Duodenal mucosa (tissue), 2 donors: ENCODE data around the gene C8B.
A peak's percentile ranks its signal among the peaks of the same experiment; 100 is the strongest.

Experiments
- H3K27ac ChIP-seq: one replicate; pipeline ENCODE4 v1.7.0; 2013; ENCODE audit warnings: low read depth, low read length
- H3K27me3 ChIP-seq, 2 donors: one replicate each; pipeline ENCODE4 v1.7.0; 2013; ENCODE audit warnings: low read length in 2 of 2, control low read depth in 1 of 2; ENCODE audit not compliant: insufficient read depth in 2 of 2, control insufficient read depth in 1 of 2
- H3K36me3 ChIP-seq, 2 donors: one replicate each; pipeline ENCODE4 v1.7.0; 2013; ENCODE audit warnings: low read length in 2 of 2, control low read depth in 1 of 2; ENCODE audit not compliant: insufficient read depth in 2 of 2, control insufficient read depth in 1 of 2
- H3K4me1 ChIP-seq, 2 donors: one replicate each; pipeline ENCODE4 v1.7.0; 2013; ENCODE audit warnings: low read length in 2 of 2, control low read depth in 1 of 2; ENCODE audit not compliant: insufficient read depth in 2 of 2, control insufficient read depth in 1 of 2
- H3K4me3 ChIP-seq, 2 donors: one replicate each; pipeline ENCODE4 v1.7.0; 2013; ENCODE audit warnings: low read length in 2 of 2, low read depth in 1 of 2
- H3K9ac ChIP-seq, 2 donors: one replicate each; pipeline ENCODE4 v1.7.0; 2013; ENCODE audit warnings: low read length in 2 of 2, low read depth in 1 of 2
- H3K9me3 ChIP-seq, 2 donors: one replicate each; pipeline ENCODE4 v1.7.0; 2013; ENCODE audit warnings: low read length in 2 of 2, control low read depth in 1 of 2; ENCODE audit not compliant: control insufficient read depth in 1 of 2

The C8B gene

DNA sequence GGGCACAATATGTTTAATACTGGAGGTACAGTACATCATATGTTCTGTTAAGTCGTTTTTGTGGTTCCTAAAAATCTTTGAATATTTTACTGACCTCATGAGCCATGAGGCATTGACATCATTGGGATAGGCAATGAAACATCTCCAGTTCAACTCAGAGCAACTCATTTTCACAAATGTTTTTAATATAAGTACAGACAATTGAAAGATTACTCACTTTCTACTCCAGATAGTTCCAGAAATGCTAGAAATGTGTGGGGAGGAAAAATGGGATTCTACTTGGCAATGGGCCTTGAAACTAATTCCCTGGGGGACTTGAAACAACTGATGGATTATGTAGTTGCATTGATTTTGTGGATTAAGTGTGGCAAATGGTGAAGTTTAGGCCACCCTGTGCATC, 7.2 kb upstream of the C8B start:
- Histone ChIP-seq H3K36me3 (no peaks in the 10 kb centered on the region), H3K4me3 (no peak overlapping the region), H3K4me1 (no peaks in the 10 kb centered on the region), H3K9me3 (peaks cover 3 to 5% of the 10 kb centered on the region in 2 donors), H3K27ac (no peak overlapping the region), H3K27me3 (no peaks in the 10 kb centered on the region), H3K9ac (no peak overlapping the region)

GRCh38 chr1:56970280-56970679, 4.5 kb upstream of the C8B start:
- Histone ChIP-seq H3K9ac (no peak overlapping the region), H3K9me3 (peaks cover 3 to 5% of the 10 kb centered on the region in 2 donors), H3K4me1 (peaks cover 0 to 5% of the 10 kb centered on the region in 2 donors), H3K27me3 (no peaks in the 10 kb centered on the region), H3K36me3 (no peaks in the 10 kb centered on the region), H3K4me3 (no peak overlapping the region), H3K27ac (no peak overlapping the region)

- Histone ChIP-seq H3K4me3 (no peak overlapping the region), H3K4me1 (peaks cover 0 to 5% of the 10 kb centered on the region in 2 donors), H3K27ac (no peak overlapping the region), H3K9me3 (peaks cover 3 to 5% of the 10 kb centered on the region in 2 donors), H3K9ac (no peak overlapping the region), H3K36me3 (no peaks in the 10 kb centered on the region), H3K27me3 (no peaks in the 10 kb centered on the region)
These were observed 3.2 kb upstream of the C8B start for GRCh38 chr1:56968878-56969495.

DNA sequence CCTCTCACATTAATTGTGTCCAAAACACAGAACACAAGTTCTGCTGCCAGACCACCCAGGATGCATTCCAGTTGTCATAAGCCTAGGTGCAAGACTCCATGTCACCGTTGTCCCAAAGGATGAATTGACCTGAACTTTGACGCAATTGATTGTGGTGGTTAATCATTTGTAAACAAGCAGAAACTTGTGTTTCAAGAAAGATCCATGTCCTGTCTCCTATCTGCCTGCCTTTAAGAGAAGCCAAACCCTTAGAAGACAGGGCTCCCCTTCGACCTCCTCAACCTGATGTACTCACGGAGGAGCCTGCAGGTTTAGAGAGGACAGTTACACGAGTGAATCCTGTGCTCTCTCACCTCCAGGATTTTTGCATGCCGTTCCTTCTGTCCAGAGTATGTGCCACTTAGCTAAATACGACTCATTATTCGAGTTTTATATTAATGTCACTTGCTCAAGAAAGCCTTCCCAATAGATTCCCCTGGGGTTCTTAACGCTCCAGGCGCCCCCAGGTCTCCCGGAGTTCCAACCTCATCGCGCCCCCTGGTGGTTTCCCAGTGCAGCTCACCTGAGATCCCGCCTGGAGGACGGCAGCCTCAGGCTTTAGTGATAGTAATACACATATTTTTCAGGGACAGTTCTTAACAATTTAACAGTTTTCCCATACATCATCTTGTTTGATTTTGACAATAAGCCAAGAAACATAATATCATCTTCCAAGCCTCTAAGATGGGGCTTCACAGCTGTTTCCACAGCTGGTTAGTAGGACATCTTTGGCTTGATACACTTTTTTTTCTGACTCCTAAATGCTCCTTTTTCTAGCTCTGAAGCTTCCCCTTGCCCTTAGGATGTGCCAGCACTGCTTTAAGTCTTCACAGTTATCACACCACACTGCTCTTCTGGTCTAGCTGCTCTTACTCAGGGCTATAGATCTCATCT, 2.4 kb upstream of the C8B start:
- peak overlapping the region in 1 of 2 donors; percentile 40 for H3K4me3 ChIP-seq

DNA sequence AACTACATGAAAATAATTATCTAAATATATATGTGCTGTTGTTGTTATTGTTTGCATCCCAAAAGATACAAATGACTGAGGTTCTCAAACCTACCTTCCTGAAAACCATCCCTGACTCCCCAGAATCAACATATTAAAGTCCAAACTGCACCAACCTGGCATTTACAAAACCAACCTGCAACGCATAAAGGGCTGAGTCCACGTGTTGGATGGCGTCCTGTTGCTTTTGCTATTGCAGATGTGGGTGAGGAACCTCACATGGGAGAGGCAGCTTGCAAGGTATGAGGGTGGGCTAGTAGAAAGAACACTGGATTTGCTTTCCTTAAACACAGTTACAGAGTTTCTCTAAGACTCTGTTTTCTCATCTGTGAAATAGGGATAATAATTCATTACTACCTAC, 1.5 kb upstream of the C8B start:
- H3K4me1 ChIP-seq, result peaks cover 0 to 5% of the 10 kb centered on the region in 2 donors
- no peak overlapping the region for H3K9ac ChIP-seq
- no peak overlapping the region for H3K27ac ChIP-seq
- no peaks in the 10 kb centered on the region for H3K27me3 ChIP-seq
- no peaks in the 10 kb centered on the region for H3K36me3 ChIP-seq
- H3K4me3 ChIP-seq, result no peak overlapping the region
- H3K9me3 ChIP-seq, result peaks cover 3 to 5% of the 10 kb centered on the region in 2 donors

More for the DNA sequence above, 2.4 kb upstream of the C8B start:
- Histone ChIP-seq H3K9ac (no peak overlapping the region), H3K27me3 (no peaks in the 10 kb centered on the region), H3K36me3 (no peaks in the 10 kb centered on the region), H3K9me3 (peaks cover 3 to 5% of the 10 kb centered on the region in 2 donors), H3K27ac (no peak overlapping the region), H3K4me1 (peaks cover 0 to 5% of the 10 kb centered on the region in 2 donors)

- no peak overlapping the region for H3K4me3 ChIP-seq
- no peaks in the 10 kb centered on the region for H3K36me3 ChIP-seq
- H3K9ac ChIP-seq, result no peak overlapping the region
- peaks cover 0 to 5% of the 10 kb centered on the region in 2 donors for H3K4me1 ChIP-seq
- no peak overlapping the region for H3K27ac ChIP-seq
- H3K9me3 ChIP-seq, result peaks cover 3 to 5% of the 10 kb centered on the region in 2 donors
- no peaks in the 10 kb centered on the region for H3K27me3 ChIP-seq
These were observed 834 bp upstream of the C8B start for GRCh38 chr1:56966698-56966999.

- H3K4me1 ChIP-seq, result peaks cover 0 to 5% of the 10 kb centered on the region in 2 donors
- no peaks in the 10 kb centered on the region for H3K27me3 ChIP-seq
- no peak overlapping the region for H3K4me3 ChIP-seq
- H3K36me3 ChIP-seq, result no peaks in the 10 kb centered on the region
- H3K27ac ChIP-seq, result no peak overlapping the region
- H3K9ac ChIP-seq, result no peak overlapping the region
- peaks cover 3 to 5% of the 10 kb centered on the region in 2 donors for H3K9me3 ChIP-seq
These were observed 624 bp downstream of the C8B start for GRCh38 chr1:56965191-56965590.

GRCh38 chr1:56964349-56965017, 1.3 kb downstream of the C8B start:
- H3K9ac ChIP-seq, result no peak overlapping the region
- H3K27ac ChIP-seq, result no peak overlapping the region
- H3K4me3 ChIP-seq, result no peak overlapping the region

DNA sequence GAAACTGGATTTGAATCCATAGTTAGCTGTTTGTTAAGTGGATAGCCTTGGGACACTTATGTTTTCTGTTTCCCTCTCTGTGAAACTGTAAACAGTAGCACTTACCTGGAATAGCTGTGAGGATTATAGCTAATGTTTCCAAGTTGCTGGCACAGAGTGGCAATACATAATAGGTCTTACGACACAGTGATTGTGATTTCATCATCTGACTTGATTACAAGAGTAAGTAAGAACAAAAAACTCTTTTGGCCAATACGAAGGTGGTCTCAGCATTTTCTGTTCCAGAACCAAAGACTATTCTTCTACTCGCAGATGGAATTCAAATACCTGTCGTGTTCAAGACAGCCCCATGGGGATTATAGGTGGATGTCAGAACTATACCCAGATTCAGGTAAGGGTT, 2.1 kb downstream of the C8B start:
- no peaks in the 10 kb centered on the region for H3K36me3 ChIP-seq
- H3K27ac ChIP-seq, result no peak overlapping the region
- no peak overlapping the region for H3K9ac ChIP-seq
- H3K27me3 ChIP-seq, result no peaks in the 10 kb centered on the region
- no peaks in the 10 kb centered on the region for H3K9me3 ChIP-seq
- H3K4me1 ChIP-seq, result peaks cover 0 to 10% of the 10 kb centered on the region in 2 donors
- no peak overlapping the region for H3K4me3 ChIP-seq

More at GRCh38 chr1:56964349-56965017, 1.3 kb downstream of the C8B start:
- H3K36me3 ChIP-seq, result no peaks in the 10 kb centered on the region
- peaks cover 3 to 5% of the 10 kb centered on the region in 2 donors for H3K9me3 ChIP-seq
- H3K4me1 ChIP-seq, result peaks cover 0 to 5% of the 10 kb centered on the region in 2 donors
- no peaks in the 10 kb centered on the region for H3K27me3 ChIP-seq

DNA sequence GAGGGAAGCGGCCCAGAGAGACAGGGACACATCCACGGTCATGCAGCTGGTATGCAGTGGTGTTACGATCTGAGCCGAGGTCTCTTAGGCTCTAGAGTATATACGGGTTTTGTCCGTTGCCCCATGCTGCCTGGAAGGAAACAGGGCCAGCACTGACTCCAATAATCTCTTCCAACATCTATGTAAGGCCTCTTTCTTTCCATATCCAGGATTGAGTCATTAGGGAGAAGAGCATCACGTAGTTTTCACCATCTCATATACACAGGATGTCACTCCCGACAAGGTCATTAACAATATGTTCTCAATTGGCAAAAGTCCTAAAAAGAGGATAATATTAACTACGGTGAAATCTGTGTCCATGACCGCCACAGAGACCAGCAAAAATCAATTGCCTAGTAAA, 4.4 kb downstream of the C8B start:
- Histone ChIP-seq H3K27ac (no peak overlapping the region), H3K9me3 (no peaks in the 10 kb centered on the region), H3K27me3 (no peaks in the 10 kb centered on the region), H3K4me1 (peaks cover 0 to 17% of the 10 kb centered on the region in 2 donors), H3K9ac (no peak overlapping the region), H3K4me3 (no peak overlapping the region), H3K36me3 (no peaks in the 10 kb centered on the region)
